Measurements from ENCODE around the gene SLCO2A1. TPM values are rescaled to one million over a fixed set of nuclear protein-coding genes. Genes with fewer than 3 reads are reported as not detected.

Gene SLCO2A1
- total RNA-seq, 1 experiment from 2014 or later, result 0.11 TPM

- no peak for DNase-seq (ENCODE audit: low read depth)
These were observed 74.9 kb downstream of the SLCO2A1 start for GRCh38 chr3:133954717-133955360.

DNA sequence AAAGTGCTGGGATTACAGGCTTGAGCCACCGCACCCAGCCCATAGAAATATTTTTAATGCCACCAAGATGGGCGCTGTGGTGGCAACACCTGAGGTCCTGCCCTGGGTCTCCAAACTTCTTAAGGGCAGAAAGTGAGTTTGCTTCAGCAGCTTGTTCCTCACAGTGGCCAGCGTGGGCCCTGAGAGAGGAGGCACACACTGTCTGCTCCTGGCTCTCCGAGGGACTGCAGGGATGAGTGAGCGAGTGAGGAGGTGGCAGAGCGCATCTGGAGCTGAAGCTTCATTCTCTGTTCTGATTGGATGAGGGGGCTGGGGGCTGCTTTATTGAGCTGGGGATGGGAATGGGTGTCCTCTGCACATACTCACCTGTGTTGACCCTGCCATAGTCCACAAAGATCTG, 76.4 kb downstream of the SLCO2A1 start:
- no peak for DNase-seq (ENCODE audit: low read depth)

DNA sequence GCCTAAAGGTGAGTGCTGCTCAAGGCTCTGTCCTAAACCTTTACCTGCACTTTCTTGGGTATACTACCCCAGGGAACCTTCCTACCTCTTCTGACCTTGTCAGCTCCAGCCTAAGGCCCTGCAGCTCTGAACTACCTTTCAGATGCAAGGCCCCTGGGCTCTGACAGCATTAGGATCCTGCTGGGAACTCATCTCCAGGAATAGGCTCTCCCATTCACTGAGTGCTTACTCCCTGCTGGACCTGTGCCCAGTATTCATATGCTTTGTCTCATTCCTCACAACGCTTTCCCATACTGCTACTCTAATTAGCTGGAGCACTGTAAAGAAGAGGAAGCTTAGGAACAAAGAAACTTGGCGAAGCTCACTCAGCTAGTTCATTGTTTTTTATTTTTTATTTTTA, 80.3 kb downstream of the SLCO2A1 start:
- no peak for DNase-seq (ENCODE audit: low read depth)

- DNase-seq (ENCODE audit: low read depth), result no peak
These were observed 80.7 kb downstream of the SLCO2A1 start for GRCh38 chr3:133948996-133949395.

GRCh38 chr3:133948131-133948810, 81.5 kb downstream of the SLCO2A1 start:
- DNase-seq (ENCODE audit: low read depth), result no peak

GRCh38 chr3:133945381-133946095, 84.2 kb downstream of the SLCO2A1 start:
- DNase-seq (ENCODE audit: low read depth), result no peak

GRCh38 chr3:133944641-133945380, 84.9 kb downstream of the SLCO2A1 start:
- DNase-seq (ENCODE audit: low read depth), result peak; percentile 81

- DNase-seq (ENCODE audit: low read depth), result no peak
These were observed 85.5 kb downstream of the SLCO2A1 start for GRCh38 chr3:133944181-133944580.

GRCh38 chr3:133943639-133944141, 86.0 kb downstream of the SLCO2A1 start:
- peak; percentile 80 for DNase-seq (ENCODE audit: low read depth)

DNA sequence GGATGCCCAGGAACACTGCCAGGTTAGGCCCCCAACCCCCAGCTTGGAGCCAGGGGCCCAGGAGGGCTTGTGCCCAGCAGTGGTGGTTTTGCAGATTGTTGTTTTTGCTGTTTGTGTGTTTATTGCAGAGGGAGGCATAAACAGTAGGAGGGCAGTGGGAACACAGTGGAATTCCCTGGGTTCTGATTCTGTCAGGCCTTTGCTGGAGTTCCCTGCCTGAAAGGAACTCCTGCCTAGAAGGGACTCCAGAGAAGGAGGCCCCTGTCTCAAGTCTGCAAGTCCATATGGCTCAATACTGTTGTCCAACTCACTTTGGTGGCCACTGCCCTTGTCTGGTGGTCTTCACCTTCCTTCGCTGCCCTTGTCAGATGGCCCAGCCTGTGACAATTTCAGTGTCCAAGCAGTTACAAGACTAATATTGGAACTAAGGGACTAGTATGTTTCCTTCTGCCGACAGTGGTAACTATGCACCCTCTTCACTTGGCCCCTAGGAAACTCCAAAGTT, 86.6 kb downstream of the SLCO2A1 start:
- no peak for DNase-seq (ENCODE audit: low read depth)

GRCh38 chr3:133941415-133941821, 88.3 kb downstream of the SLCO2A1 start:
- peak; percentile 80 for DNase-seq (ENCODE audit: low read depth)

DNA sequence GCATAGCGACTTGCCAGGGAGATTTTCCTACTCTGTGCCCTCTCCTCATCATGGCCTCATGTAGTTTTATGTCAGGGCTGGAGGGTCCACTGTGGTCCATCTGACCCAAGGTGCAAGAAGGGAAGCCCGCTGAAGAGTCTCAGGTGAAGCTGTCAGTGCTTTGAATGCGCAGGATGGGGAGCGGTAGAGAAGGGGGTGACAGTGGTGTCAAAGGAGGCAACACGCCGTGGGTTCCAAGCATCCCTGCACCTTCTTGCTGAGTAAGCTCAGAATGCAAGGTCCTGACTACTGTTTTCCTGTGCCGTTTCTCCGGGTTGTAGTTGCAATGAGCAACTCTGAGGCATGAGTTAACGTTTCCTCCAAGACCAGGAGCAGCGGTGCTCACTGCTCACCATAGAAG, 89.2 kb downstream of the SLCO2A1 start:
- no peak for DNase-seq (ENCODE audit: low read depth)

GRCh38 chr3:133939463-133939835, 90.3 kb downstream of the SLCO2A1 start:
- no peak for DNase-seq (ENCODE audit: low read depth)

- no peak for DNase-seq (ENCODE audit: low read depth)
These were observed 90.8 kb downstream of the SLCO2A1 start for GRCh38 chr3:133938770-133939462.

- no peak for DNase-seq (ENCODE audit: low read depth)
These were observed 91.7 kb downstream of the SLCO2A1 start for GRCh38 chr3:133937756-133938601.

DNA sequence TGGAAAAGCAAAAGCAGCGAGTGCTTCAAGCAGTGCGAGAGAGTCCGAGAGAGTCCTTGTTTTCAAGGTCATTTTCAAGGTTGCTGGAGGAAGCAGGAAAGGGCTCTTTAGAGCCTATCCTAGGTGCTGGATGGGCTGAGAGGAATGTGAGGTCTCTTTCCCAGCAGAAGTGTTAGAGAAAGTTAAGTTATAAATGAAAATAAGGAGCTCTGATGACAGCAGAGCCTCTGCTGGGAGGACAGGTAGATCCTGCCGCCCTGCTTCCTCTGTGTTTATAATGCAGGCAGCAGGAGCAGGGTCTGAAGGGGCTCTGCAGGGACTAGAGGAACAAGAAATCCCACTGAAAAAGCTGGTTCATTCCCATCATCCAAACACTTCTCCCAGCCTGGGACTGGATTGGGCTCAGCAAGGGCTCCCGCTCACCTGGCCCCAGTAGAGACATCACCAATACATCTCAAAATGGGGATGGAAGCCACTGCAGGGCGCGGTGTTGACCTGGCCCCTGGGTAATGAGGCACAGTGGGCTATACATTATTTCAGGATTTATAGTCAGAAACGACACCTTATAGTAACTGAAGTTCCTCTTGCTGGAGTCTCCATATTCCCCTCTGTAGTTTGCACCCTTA, 92.6 kb downstream of the SLCO2A1 start:
- no peak for DNase-seq (ENCODE audit: low read depth)

DNA sequence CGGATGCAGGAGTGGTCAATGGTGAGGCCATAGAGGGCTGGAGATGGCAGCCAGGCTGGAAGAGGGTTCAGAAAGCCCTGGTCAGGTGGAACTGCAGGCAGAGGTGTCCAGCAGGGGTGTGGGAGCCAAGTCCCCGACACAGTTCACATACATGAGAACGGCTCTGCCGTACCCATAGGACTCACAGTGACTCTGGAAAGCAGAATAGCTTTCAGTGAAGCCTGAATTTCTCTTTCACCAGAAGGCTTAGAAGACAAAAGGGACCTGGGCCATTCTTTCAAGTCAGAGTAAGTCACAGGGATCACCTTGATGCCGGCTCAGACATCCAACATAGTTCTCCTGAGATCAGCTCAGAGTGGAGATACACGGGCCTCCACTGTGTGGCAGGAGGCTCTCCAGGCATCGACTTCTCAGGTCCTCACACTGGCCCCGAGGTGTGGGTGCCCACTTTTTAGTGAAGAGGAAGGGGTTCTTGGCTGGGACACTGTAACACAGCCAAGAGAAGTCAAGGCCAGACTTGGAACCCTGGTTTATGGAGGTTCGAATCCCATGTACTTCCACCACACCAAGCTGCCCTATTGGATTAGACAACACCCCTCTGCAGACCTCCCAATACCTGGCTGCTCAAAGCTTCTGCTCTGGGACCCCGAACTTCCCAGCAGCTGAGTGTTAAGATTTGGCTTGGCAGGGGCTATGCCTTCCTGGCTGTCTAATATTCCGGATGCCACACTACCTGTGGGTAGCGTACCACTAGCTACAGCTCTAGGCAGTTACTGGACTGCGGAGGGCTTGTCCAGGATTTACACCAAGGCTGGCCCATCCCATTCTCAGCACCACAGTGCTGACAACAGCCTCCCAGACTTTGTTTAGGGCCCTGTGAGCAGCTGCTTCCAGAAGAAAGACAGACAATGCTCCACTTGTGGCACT, 93.6 kb downstream of the SLCO2A1 start:
- no peak for DNase-seq (ENCODE audit: low read depth)
